GM18526 (cell line): ENCODE measurements around the gene SOX15.
A peak's percentile ranks its signal among the peaks of the same experiment; 100 is the strongest.

Experiments used
- POLR2A ChIP-seq: IDR thresholded peaks from 3 replicates; pipeline ENCODE4 v1.6.1; 2011; ENCODE audit not compliant: insufficient read length; ENCODE audit errors: extremely low read depth

SOX15 gene

GRCh38 chr17:7586673-7587419 is 3.0 kb downstream of the SOX15 start:
- no peak for TF ChIP-seq POLR2A

GRCh38 chr17:7583253-7584109 is 6.4 kb downstream of the SOX15 start, which contains the start of gene MPDU1:
Gene MPDU1 (plus strand): TSS chr17:7583852. CDS start chr17:7583863, 11 bp downstream.
- TF ChIP-seq POLR2A: peak; percentile 79

GRCh38 chr17:7582396-7583252 is 7.3 kb downstream of the SOX15 start:
- TF ChIP-seq POLR2A: no peak

GRCh38 chr17:7580604-7581575 is 9.0 kb downstream of the SOX15 start:
- no peak for TF ChIP-seq POLR2A

GRCh38 chr17:7579834-7580603 is 9.9 kb downstream of the SOX15 start:
- no peak for TF ChIP-seq POLR2A

- TF ChIP-seq POLR2A: peak; percentile 65
Measured at GRCh38 chr17:7579001-7579833, 10.7 kb downstream of the SOX15 start, which contains the start of gene CD68. Gene CD68 (plus strand): TSS chr17:7579638. CDS start chr17:7579678, 40 bp downstream.

- TF ChIP-seq POLR2A: no peak
Measured at GRCh38 chr17:7577327-7578199, 12.3 kb downstream of the SOX15 start.

GRCh38 chr17:7576432-7576937 is 13.4 kb downstream of the SOX15 start:
- TF ChIP-seq POLR2A: peak; percentile 39

GRCh38 chr17:7575959-7576358 is 13.9 kb downstream of the SOX15 start:
- no peak for TF ChIP-seq POLR2A

- TF ChIP-seq POLR2A: no peak
Measured at GRCh38 chr17:7575481-7575883, 14.4 kb downstream of the SOX15 start.

- no peak for TF ChIP-seq POLR2A
Measured at GRCh38 chr17:7574176-7574953, 15.5 kb downstream of the SOX15 start.
